Measurements from ENCODE around the gene CISH.

GRCh38 chr3:50637011-50637410 is 25.4 kb upstream of the CISH start:
- TF ChIP-seq POLR2AphosphoS5 (IDR thresholded peaks at IDR 0.05) (no peak), CTCF (IDR thresholded peaks at IDR 0.05) (no peak)
